Osteoblast (primary cell): Measurements from ENCODE around the gene FXYD1. TPM values are rescaled to one million over a fixed set of nuclear protein-coding genes. Genes with fewer than 3 reads are reported as not detected.

Source experiments
- DNase-seq: peaks from one replicate; pipeline ENCODE4 v3.0.0; 2011; ENCODE audit warnings: low spot score, mixed read lengths; ENCODE audit not compliant: insufficient read length; ENCODE audit errors: missing footprints
- H2AFZ ChIP-seq: 2 replicates; pipeline ENCODE4 v1.6.0; 2011; ENCODE audit warnings: mild to moderate bottlenecking, low read length
- H3K27ac ChIP-seq: 2 replicates; pipeline ENCODE4 v1.5.1; 2011; ENCODE audit warnings: mild to moderate bottlenecking, low read depth, low read length, moderate library complexity
- H3K27me3 ChIP-seq: 2 replicates; pipeline ENCODE4 v1.6.0; 2012; ENCODE audit warnings: mild to moderate bottlenecking, control low read depth, inconsistent platforms, low read length, moderate library complexity; ENCODE audit not compliant: insufficient read depth
- H3K36me3 ChIP-seq: 2 replicates; pipeline ENCODE4 v1.5.1; 2011; ENCODE audit warnings: mild to moderate bottlenecking, low read length, control low read depth, moderate library complexity; ENCODE audit not compliant: insufficient read depth
- H3K4me1 ChIP-seq: 2 replicates; pipeline ENCODE4 v1.5.1; 2011; ENCODE audit warnings: mild to moderate bottlenecking, low read length, control low read depth, moderate library complexity; ENCODE audit not compliant: insufficient read depth
- H3K4me2 ChIP-seq: 2 replicates; pipeline ENCODE4 v1.6.0; 2011; ENCODE audit warnings: mild to moderate bottlenecking, low read length; ENCODE audit not compliant: insufficient read depth
- H3K4me3 ChIP-seq: fragments of 200-600 bp; sonication (generic); 3 replicates; pipeline ENCODE4 v1.5.1; 2012; ENCODE audit warnings: mild to moderate bottlenecking, low read length, inconsistent platforms; ENCODE audit not compliant: insufficient read depth
- H3K79me2 ChIP-seq: 2 replicates; pipeline ENCODE4 v1.6.0; 2012; ENCODE audit warnings: mild to moderate bottlenecking, low read length, control low read depth, inconsistent platforms; ENCODE audit not compliant: insufficient read depth
- H3K9me3 ChIP-seq: 2 replicates; pipeline ENCODE4 v1.5.1; 2011; ENCODE audit warnings: low read depth, low read length, control low read depth
- H4K20me1 ChIP-seq: 2 replicates; pipeline ENCODE4 v1.6.0; 2012; ENCODE audit warnings: mild to moderate bottlenecking, low read length, control low read depth; ENCODE audit not compliant: insufficient read depth
- CTCF ChIP-seq: IDR thresholded peaks from 2 replicates; pipeline ENCODE4 v1.5.1; 2011; ENCODE audit warnings: mild to moderate bottlenecking, low read depth, low read length, moderate library complexity; ENCODE audit errors: extremely low read depth
- total RNA-seq: library from RNA; depleted of rRNA; stranded (reverse); fragments of >200 nt; gene quantifications from 2 replicates; pipeline ENCODE4 v1.2.3, GENCODE V29; 2012

Gene FXYD1
- total RNA-seq, 1 donor = not detected

- Histone ChIP-seq H3K4me2 (no peak overlapping the region), H3K4me3 (no peak overlapping the region), H3K27ac (no peak overlapping the region), H3K4me1 (no peaks in the 10 kb centered on the region), H3K36me3 (peaks cover 43% of the 10 kb centered on the region), H3K27me3 (no peaks in the 10 kb centered on the region), H3K79me2 (no peaks in the 10 kb centered on the region), H4K20me1 (no peaks in the 10 kb centered on the region), H2AFZ (no peak overlapping the region), H3K9me3 (peaks cover 19% of the 10 kb centered on the region)
- DNase-seq = no peak
- TF ChIP-seq CTCF = no peak
Observed at GRCh38 chr19:35168196-35168595, 29.6 kb downstream of the FXYD1 start.

- no peaks in the 10 kb centered on the region for H4K20me1 ChIP-seq
- H2AFZ ChIP-seq = no peak overlapping the region
- peaks cover 31% of the 10 kb centered on the region for H3K36me3 ChIP-seq
- H3K4me3 ChIP-seq = no peak overlapping the region
- no peaks in the 10 kb centered on the region for H3K27me3 ChIP-seq
- no peaks in the 10 kb centered on the region for H3K4me1 ChIP-seq
- DNase-seq = peak; percentile 2
- H3K79me2 ChIP-seq = no peaks in the 10 kb centered on the region
- peaks cover 13% of the 10 kb centered on the region for H3K9me3 ChIP-seq
- H3K27ac ChIP-seq = no peak overlapping the region
- no peak for TF ChIP-seq CTCF
- H3K4me2 ChIP-seq = no peak overlapping the region
Observed at GRCh38 chr19:35169221-35169995, 30.8 kb downstream of the FXYD1 start.

- Histone ChIP-seq H3K27ac (no peak overlapping the region), H3K4me1 (no peaks in the 10 kb centered on the region), H3K27me3 (no peaks in the 10 kb centered on the region), H4K20me1 (no peaks in the 10 kb centered on the region), H3K36me3 (peaks cover 21% of the 10 kb centered on the region), H3K4me2 (no peak overlapping the region), H3K9me3 (peaks cover 9% of the 10 kb centered on the region), H3K4me3 (no peak overlapping the region), H2AFZ (no peak overlapping the region), H3K79me2 (no peaks in the 10 kb centered on the region)
- no peak for TF ChIP-seq CTCF
- DNase-seq = peak; percentile 30
Observed at GRCh38 chr19:35170359-35171061, 31.9 kb downstream of the FXYD1 start.

GRCh38 chr19:35171730-35172129 is 33.1 kb downstream of the FXYD1 start:
- Histone ChIP-seq H3K9me3 (peaks cover under 1% of the 10 kb centered on the region), H3K4me1 (peaks cover 4% of the 10 kb centered on the region), H3K4me2 (no peak overlapping the region), H3K27ac (no peak overlapping the region), H4K20me1 (no peaks in the 10 kb centered on the region), H3K27me3 (no peaks in the 10 kb centered on the region), H2AFZ (no peak overlapping the region), H3K36me3 (peaks cover 10% of the 10 kb centered on the region), H3K79me2 (no peaks in the 10 kb centered on the region), H3K4me3 (no peak overlapping the region)
- no peak for TF ChIP-seq CTCF
- DNase-seq = no peak
